GM04504 (cell line): ENCODE measurements around the gene NEMF.
"Not testable (repeated sequence)": the region's sequence is repeated elsewhere in the genome, so short reads cannot be mapped to it uniquely, and the experiment has no call there.

Experiments used
- DNase-seq: peaks from one replicate; pipeline ENCODE4 v3.0.0-alpha.2; 2012; ENCODE audit warnings: low read depth

Gene NEMF

DNA sequence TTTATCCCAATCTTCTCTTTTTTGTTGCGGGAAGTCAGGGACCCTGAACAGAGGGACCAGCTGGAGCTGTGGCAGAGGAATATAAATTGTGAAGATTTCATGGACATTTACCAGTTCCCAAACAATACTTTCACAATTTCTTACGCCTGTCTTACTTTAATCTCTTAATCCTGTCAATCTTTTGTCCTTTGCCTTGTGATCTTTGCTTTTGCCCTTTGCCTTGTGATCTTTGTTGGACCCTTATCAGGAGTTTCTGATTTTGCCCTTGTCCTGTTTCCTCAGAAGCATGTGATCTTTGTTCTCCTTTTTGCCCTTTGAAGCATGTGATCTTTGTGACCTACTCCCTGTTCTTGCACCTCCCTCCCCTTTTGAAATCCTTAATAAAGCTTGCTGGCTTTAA, 36.5 kb downstream of the NEMF start:
- DNase-seq: not testable (repeated sequence)

DNA sequence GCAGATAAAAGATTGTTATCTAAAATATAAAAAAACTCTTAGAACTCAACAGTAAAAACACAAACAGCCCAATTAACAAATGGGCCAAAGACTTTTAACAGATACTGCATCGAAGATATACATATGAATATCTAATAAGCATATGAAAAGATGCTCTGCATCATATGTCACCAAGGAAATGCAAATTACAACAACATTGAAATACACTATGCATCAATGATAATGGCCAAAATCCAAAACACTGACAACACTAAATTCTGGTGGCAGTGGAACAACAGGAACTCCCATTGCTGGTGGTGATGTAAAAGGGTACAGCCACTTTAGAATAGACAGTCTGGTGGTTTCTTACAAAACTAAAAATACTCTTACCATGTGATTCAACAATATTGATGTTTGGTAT, 43.8 kb downstream of the NEMF start:
- DNase-seq: no peak

DNA sequence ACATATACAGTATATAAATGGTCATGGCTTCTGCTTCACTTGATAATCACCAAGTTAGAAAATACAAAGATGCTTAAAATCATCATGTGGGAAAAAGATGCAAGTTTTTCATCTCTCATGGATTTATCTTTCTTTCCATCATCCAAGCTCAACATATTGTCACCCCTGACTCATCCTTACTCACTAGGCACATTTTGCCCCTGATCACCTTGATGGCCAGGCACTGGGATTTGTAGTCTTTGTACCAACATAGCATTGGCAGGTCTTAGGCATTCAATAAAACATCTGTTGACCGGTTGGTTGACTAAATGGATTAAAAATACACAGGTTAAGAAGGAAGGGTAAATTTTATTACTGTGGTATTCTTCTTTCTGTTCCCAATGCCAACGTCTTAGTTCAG, 56.6 kb downstream of the NEMF start:
- no peak for DNase-seq

DNA sequence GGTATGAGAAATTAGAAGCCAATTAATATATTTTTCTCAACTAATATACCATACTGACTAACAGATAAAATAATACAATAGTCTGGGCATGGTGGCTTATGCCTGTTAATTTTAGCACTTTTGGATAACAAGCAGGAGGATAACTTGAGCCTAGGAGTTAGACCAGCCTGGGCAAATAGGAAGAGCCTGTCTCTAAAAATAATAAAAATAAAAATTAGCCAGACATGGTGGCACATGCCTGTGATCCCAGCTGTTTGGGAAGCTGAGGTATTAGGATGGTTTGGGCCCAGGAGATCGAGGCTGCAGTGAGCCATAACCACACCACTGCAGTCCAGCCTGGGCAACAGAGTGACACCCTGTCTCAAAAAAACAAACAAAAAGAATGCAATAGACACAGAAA, 60.0 kb downstream of the NEMF start:
- DNase-seq: no peak

DNA sequence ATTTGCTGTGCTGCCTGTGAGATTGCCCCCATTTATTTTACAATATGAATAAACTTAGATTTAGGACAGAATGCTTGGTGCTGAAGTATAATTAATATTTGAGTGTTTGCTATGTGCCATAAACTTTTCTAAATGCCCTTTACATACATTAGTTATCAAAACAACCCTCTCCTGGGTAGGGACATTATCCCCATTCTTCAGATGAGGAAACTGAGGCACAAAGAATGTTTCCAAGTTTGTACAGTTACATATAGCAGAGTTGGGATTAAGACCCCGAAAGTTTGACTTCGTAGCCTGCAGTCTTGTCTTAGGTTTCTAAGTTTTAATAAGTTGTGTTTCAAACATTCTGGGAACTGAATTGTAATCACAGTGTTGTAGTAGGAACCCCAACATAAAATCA, 66.3 kb downstream of the NEMF start:
- DNase-seq: no peak

DNA sequence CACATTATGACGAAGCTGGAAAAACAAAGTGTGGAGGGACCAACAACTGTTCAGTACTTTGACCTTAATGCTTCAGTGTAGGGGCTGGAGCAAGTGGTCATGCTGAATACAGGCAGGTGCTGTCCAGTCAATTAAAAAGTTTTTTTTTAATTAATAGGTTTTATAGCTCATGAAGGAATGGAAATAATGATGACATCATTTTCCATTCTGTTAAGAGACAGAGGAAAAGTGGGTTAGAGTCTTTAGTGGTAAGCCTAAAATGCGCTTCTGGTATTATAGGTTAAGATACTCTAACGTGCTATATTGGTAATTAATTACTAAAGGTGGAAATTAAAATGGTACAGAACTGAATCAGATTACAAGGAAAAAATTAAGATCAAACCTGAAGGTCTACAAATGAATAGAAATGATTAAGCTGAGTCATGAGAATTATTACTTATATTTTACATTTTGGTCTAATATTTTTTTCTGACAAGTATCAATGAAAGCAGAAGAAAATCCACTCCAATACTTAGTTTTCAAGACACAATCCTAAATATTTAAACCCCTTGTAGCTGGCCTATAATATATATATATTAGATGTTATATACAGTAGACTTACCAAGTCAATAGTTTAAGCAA, 69.1 kb downstream of the NEMF start:
- DNase-seq: no peak

DNA sequence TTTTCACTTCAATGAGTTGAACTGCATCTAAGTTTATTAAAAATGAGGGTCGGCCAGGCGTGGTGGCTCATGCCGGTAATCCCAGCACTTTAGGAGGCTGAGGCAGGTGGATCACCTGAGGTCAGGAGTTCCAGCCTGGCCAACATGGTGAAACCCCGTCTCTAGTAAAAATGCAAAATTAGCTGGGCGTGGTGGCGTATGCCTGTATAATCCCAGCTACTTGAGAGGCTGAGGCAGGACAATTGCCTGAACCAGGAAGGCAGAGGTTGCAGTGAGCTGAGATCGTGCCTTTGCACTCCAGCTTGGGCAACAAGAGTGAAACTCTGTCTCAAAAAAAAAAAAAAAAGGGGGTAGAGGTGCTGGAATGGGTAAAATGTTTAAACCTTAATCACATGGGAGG, 71.5 kb downstream of the NEMF start:
- DNase-seq: not testable (repeated sequence)

DNA sequence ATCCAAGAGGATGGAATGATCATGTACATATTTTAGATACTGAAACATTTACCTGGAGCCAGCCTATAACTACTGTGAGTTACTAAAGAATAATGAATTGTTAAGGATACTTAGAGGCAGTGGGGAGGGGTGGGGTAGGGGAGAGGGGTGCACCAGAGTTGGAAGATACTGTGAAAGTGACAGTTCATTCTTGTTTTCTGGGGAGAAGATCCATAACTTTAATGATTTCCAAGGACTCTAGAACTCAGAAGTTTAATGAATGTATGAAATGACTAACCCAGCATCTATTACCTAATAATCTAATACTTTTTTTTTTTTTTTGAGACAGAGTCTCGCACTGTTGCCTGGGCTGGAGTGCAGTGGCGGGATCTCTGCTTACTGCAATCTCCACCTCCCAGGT, 74.2 kb downstream of the NEMF start:
- DNase-seq: no peak

DNA sequence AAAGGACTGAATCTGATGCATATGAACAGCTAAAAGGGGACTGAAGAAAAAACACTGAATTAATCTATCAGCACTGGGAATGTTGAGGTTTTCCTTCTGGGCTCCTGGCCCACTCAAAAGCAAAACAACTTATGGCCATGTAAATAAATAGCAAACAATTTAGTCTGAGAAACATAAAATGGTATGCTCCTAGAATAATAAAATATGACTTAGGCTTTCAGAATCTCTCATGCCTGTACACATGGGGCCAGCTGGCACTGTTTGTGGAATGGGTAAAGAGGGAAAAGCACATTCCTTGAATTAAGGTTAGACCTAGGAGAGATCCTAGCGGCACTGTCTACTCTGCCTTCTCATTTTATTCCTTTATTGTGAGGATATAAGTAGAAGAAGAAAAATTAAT, 78.5 kb downstream of the NEMF start:
- DNase-seq: no peak

DNA sequence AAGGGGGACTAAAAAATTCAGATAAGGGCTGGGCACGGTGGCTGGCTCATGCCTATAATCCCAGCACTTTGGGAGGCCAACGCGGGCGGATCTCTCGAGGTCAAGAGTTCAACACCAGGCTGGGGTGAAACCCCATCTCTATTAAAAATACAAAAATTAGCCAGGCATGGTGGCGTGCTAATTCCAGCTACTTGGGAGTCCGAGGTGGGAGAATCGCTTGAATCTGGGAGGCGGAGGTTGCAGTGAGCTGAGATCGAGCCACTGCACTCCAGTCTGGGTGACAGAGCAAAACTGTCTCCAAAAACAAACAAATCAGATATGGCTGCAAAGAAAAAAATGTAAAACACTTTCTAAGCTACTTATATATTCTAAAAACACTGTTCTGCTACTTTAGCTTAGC, 80.9 kb downstream of the NEMF start:
- not testable (repeated sequence) for DNase-seq

DNA sequence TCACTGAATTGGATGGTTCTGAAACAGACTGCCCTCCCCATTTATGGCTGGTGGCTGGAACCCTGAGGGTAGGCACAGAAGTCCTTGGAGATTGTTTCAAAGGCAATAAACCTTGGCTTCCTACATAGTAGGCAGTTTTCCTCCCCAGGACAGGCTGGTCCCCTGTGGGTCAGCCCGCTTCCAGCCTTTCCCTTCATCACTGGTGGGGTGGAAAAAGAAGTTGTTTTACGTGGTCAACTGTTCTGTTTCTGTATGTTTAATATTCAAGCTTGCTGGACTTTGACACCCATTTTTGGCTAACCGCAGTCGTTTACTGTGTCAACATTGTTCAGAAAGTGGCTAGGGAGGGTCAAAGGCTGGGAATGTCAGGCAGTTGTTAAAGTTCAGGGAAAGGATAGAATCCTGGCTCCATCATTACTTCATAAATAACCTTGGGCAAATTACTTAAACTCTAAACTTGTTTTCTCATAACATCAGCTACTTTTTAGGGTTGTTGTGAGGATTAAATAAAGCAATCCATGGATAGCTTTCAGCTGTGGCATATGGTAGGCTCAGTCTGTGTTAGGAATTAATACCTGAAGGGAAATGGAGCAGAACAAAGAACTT, 82.3 kb downstream of the NEMF start:
- DNase-seq: no peak

DNA sequence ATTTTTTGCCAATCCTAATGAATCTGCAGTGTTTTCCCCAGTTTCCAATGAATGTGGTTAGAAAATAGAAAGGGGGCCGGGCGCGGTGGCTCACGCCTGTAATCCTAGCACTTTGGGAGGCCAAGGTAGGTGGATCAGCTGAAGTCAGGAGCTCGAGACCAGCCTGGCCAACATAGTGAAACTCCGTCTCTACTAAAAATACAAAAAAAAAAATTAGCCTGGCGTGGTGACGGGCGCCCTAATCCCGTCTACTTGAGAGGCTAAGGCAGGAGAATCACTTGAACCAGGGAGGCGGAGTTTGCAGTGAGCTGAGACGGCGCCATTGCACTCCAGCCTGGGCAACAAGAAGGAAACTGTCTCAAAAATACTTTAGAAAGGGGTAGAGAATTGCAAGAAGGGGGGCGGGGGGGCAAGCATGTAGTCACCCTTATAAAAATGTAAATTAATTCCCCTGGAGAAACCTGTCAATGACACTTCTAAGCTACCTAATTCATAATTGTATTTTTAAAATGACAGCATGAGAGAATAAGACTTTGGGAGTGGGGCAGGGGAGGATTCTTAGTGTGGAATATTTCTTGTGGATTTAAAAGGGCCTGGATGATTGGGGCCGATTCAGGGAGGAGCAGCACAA, 82.9 kb downstream of the NEMF start:
- no peak for DNase-seq

DNA sequence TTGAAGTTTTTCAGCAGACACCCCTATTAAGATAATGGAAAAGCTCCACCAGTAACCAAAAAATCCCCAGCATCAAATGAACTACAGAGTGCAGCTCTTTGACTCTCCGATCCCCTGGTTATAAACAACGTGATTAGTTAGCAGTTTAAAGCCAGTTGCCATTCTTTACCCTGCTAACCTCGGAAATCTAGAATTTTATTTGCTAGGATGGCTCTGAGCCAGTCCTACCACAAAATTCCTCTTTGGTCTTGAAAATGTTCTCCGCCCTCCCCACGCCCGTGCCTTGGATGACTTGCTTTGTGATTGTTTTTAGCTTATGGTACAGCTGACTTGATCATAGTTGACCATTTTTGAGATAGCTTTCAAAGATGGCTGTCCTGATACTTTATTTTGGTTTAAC, 83.4 kb downstream of the NEMF start:
- DNase-seq: no peak

DNA sequence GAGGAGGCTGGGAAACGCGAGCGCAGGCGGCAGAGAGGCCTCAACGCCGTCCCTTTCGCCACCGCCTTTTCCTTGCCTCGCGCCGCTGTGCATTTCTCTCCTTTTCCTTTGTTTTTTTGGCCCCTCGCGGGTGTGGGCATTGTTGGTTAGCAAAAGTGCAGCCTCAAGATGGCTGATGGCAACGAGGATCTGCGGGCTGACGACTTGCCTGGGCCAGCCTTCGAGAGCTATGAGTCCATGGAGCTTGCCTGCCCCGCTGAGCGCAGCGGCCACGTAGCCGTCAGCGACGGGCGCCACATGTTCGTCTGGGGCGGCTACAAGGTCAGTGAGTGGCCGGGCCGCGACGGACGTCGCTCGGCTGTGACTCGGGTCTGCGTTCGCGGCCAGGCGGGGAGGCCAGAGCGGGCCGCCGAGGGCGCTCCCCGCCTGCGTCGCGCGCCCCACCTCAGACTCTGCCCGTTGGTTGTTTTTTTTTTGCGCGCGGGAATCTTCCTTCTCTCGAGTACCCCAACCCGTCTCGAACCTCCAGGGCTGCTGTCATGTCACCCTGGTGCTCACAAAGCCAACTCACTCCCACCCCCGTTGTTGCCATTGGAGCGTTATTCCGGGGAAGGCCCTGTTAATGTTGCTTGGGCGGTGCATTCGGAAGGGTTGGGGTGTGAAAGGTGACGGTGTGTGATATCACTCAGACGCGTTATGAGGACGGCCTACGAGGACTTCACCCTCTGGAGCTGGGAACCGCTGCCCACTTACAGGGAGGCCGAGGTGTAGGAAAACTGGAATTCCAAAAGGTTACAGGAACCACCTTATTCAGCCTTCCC, 84.1 kb downstream of the NEMF start:
- DNase-seq: peak; percentile 28

DNA sequence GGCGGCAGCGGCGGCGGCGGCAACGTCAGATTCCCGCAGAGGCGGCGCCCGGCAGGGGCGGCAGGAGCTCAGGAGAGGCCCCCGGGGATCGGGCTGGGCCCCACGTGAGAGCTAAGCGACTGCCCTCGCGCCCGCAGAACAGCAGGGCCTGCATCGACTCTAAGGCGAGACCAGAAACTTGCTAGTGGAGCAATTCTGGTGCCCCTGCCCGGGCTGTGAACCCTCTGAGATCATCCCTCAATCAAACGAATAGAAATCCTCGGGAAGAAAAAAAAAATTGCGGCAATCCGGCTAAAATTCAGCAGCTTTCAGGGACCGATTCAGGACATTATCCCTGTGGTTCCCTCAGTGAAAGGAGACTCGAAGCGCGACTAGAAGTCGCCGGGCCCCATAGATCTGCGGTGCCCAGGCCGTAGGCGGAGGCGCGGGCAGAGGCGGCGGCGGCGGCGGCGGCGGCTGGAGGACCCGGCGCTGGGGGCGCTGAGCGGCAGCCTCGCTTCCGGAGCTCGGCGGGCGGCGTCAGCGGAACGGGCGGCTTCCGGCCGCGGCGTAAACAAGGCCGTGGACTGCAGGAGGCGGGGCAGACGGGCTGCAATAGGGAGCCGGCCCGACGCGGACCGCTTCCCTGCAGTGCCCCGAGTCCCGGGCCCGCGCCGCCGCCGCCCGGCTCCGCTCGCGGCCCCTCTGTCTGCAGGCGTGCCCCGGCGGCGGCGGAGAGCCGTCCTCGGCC, 84.9 kb downstream of the NEMF start, which contains the start of gene KLHDC2:
Gene KLHDC2, plus strand, starts transcription at position 583 of the 730 bp plus-strand sequence. CDS start 316 bp downstream, outside the sequence.
- peak; percentile 66 for DNase-seq

DNA sequence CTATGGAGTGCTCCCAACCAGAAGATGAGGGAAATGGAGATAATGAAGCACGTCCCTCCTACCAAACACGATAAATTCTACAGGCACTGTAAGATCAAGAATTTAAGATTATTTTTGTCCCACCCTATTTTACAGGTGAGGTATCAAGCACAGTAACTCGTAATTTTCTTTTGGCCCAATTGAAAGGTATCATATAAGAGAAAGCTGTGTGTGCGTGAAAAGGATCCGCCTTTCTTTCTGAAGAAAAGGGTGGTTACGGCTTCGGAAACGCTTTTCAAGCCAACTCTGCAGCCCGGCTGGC, 85.4 kb downstream of the NEMF start:
- no peak for DNase-seq

DNA sequence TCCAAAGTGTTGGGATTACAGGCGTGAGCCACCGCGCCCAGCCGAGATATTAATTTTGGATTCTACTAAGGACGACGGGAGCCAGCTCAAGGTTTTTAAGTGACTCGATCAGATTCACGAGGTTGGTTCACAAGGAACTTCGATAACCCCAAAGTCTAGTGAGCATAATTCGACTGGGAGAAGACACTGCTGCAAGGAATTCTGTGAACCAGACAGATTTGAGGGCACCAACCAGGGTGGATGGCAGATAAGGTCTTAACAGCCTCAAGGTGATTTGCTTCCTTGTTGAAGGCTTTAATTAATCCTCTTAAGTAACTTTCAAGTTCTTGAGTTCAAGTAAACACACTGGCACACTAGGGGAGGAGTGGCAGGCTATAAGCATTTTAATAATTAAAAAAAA, 85.7 kb downstream of the NEMF start:
- no peak for DNase-seq

DNA sequence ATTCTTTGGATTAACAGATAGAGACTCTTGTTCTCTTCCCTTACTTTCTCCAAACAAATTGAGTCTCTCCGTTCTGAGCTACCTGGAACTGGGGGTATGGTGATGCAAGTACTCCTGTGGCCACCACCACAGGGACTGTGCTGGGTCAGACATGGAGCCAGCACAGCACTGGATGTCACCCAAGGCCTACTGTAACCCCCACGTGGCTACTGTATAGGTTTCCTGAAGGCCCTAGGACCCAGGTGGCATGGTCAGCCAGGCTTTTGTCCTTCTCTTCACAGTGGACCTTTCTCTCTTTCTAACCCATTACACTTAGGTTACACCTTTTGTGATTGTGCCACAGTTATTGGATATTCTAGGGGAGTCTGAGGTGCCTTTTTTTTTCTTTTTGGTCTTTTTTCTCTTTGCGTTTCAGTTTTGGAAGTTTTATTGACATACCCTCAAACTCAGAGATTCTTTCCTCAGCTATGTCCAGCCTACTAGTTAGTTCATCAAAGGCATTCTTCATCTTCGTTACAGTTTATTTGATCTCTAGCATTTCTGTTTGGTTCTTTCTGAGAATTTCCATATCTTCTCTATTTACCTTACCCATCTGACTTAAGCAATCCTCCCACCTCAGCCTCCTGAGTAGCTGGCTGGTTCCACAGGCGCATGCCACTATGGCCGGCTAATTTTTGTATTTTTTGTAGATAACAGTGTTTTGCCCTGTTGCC, 90.6 kb downstream of the NEMF start:
- no peak for DNase-seq

DNA sequence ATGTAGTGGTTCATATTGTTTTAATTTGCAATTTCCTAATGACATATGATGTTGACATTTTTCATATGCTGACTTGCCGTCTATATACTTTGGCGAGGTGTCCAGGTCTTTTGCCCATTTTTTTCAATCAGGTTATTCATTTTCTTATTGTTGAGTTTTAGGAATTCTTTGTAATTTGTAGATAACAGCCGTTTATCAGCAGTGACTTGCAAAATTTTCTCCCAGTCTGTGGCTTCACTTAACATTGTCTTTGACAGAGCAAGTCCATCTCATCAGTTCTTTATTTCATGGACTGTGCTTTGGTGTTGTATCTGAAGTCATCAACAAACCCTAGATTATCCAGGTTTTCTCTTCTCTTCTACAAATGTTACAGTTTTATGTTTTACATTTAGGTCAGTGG, 97.2 kb downstream of the NEMF start:
- DNase-seq: no peak

DNA sequence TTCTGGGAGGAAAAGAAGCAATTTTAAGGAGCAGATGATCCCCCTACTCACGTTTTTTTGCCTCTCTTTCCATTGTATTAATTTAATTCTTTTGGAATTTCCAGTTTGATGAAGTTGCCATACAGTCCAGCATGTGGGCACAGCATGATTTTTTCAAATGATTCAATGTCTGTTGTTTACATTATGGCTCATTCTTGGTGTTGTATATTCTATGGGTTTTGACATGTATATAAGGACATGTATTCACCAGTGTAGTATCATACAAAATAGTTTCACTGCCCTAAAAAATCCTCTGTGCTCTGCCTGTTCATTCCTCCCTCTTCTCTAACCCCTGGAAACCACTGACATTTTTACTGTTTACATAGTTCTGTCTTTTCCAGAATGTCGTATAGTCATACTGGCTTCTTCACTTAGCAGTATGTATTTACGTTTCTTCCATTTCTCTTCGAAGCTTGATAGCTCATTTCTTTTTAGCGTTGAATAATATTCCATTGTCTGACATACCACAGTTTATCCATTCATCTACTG, 98.0 kb downstream of the NEMF start:
- DNase-seq: no peak

DNA sequence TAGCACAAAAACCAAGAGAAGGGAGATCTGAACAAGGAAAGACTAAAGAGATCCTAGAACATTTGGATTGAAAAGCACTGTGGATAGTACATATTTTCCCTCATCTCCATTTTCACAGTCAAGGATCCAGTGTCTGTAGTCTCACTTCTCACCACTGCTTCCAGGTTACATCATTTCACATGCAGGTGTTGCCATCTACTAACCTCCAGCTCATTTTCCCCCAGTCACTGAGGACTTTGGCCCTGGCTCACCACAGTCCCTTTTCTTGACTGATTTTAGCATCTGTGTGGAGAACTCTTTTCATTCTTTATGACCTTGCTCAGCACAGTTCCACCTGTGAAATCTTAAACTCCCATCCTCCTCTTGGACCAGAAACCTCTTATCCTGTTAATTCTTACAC, 106.1 kb downstream of the NEMF start:
- DNase-seq: not testable (repeated sequence)
